Activated T-cell treated with anti-CD3 and anti-CD28 coated beads for 24 hours (primary cell): ENCODE results near the gene CRYAA.

Experiments
- DNase-seq: peaks from one replicate; pipeline ENCODE4 v3.0.0-alpha.2; 2020; ENCODE audit warnings: low read depth

Gene CRYAA

GRCh38 chr21:43203591-43203990 lies 34.8 kb downstream of the CRYAA start:
- no peak for DNase-seq

- no peak for DNase-seq
Observed at GRCh38 chr21:43204638-43205037, 35.8 kb downstream of the CRYAA start.

GRCh38 chr21:43206231-43207042 lies 37.6 kb downstream of the CRYAA start:
- no peak for DNase-seq

GRCh38 chr21:43207043-43207315 lies 38.2 kb downstream of the CRYAA start:
- DNase-seq, result no peak

- DNase-seq, result no peak
Observed at GRCh38 chr21:43207868-43208267, 39.1 kb downstream of the CRYAA start.

GRCh38 chr21:43208561-43209332 lies 39.9 kb downstream of the CRYAA start:
- DNase-seq, result no peak

- no peak for DNase-seq
Observed at GRCh38 chr21:43209575-43210453, 41.0 kb downstream of the CRYAA start.

GRCh38 chr21:43210454-43211071 lies 41.8 kb downstream of the CRYAA start:
- DNase-seq, result no peak

GRCh38 chr21:43211072-43211759 lies 42.4 kb downstream of the CRYAA start:
- no peak for DNase-seq

GRCh38 chr21:43211760-43212115 lies 42.9 kb downstream of the CRYAA start:
- DNase-seq, result no peak
